Measurements from ENCODE around the gene PLCH1. TPM values are rescaled to one million over a fixed set of nuclear protein-coding genes. Genes with fewer than 3 reads are reported as not detected.

Gene PLCH1
- total RNA-seq, 1 experiment from 2014 or later: 3.8 TPM

- TF ChIP-seq REST (IDR thresholded peaks at IDR 0.05; ENCODE audit: low read depth) (no peak), ELF1 (IDR thresholded peaks at IDR 0.05; ENCODE audit: borderline replicate concordance, low read depth) (no peak)
Observed at GRCh38 chr3:155609586-155609985, 135.3 kb downstream of the PLCH1 start (continued).

GRCh38 chr3:155608228-155608920, 136.5 kb downstream of the PLCH1 start:
- H3K36me3 ChIP-seq (ENCODE audit: control insufficient read depth in 1 of 2, insufficient read depth in 2 of 2, low read length in 2 of 2): no peaks in the 10 kb centered on the region
- H3K4me1 ChIP-seq (ENCODE audit: control insufficient read depth in 1 of 2, insufficient read depth in 2 of 2, low read length in 2 of 2): peaks cover 10 to 11% of the 10 kb centered on the region in 2 experiments
- H2AFZ ChIP-seq (ENCODE audit: low read depth, low read length, poor library complexity, severe bottlenecking): no peak overlapping the region
- no peaks in the 10 kb centered on the region for H3K9me2 ChIP-seq (ENCODE audit: insufficient read depth)
- intact Hi-C loops (cut with micrococcal nuclease): no loop called here
- no peaks in the 10 kb centered on the region for H4K20me1 ChIP-seq (ENCODE audit: insufficient read depth)
- no peak overlapping the region for H3K9ac ChIP-seq (ENCODE audit: low read length)
- TF ChIP-seq CEBPB (IDR thresholded peaks at IDR 0.05; ENCODE audit: low read depth): no peak
- no peak for TF ChIP-seq ZBTB33 (IDR thresholded peaks at IDR 0.05; ENCODE audit: extremely low read depth, insufficient replicate concordance, low read length)
- TF ChIP-seq EGR1 (IDR thresholded peaks at IDR 0.05; ENCODE audit: low read depth): no peak
- no peak for TF ChIP-seq RAD21 (IDR thresholded peaks at IDR 0.05; ENCODE audit: low read depth)
- TF ChIP-seq TCF7L2 (IDR thresholded peaks at IDR 0.05; ENCODE audit: borderline replicate concordance, extremely low read depth, insufficient read depth, insufficient read length): no peak
- no peak for TF ChIP-seq ATF3 (IDR thresholded peaks at IDR 0.05)
- TF ChIP-seq JUND (IDR thresholded peaks at IDR 0.05): no peak
- no peak for TF ChIP-seq SRF (IDR thresholded peaks at IDR 0.05; ENCODE audit: low read depth)
- no peak for TF ChIP-seq POLR2A (IDR thresholded peaks at IDR 0.05; ENCODE audit: borderline replicate concordance, extremely low read depth, insufficient read depth, insufficient read length)
- TF ChIP-seq FOSL1 (IDR thresholded peaks at IDR 0.05; ENCODE audit: low read depth): no peak
- ChIA-PET RAD21 (ENCODE audit: low non-redundant PET in 1 of 2, low total read pairs in 2 of 2, uncharacterized antibody in 2 of 2, unreplicated experiment in 2 of 2) (no interaction called here), CTCF (no interaction called here), POLR2A (no interaction called here)
- no peak overlapping the region for H3K27ac ChIP-seq (ENCODE audit: low read depth, low read length)
- DNase-seq (ENCODE audit: low read depth, low spot score): no peak
- H3K4me3 ChIP-seq (replicated peaks in 1 of 2; ENCODE audit: low read depth in 1 of 2, low read length in 2 of 2): no peak overlapping the region
- H3K9me3 ChIP-seq (ENCODE audit: control insufficient read depth in 1 of 2, insufficient read depth in 1 of 2, low read depth in 1 of 2, low read length in 2 of 2): no peaks in the 10 kb centered on the region
- ATAC-seq: no peak
- H3K79me2 ChIP-seq (ENCODE audit: insufficient read depth, low read length): no peaks in the 10 kb centered on the region
- no peak overlapping the region for H3K4me2 ChIP-seq (ENCODE audit: low read length)
- BruUV-seq (replicated peaks): no TSS peak
- no peaks in the 10 kb centered on the region for H3K27me3 ChIP-seq (ENCODE audit: insufficient read depth, low read length)
